H1 (cell line): ENCODE results near the gene RAD51B. TPM values are rescaled to one million over a fixed set of nuclear protein-coding genes. Genes with fewer than 3 reads are reported as not detected.

ENCODE experiments used
- CHD7 ChIP-seq: fragments of 300-600 bp; sonication (generic); IDR thresholded peaks from 2 replicates; pipeline ENCODE4 v1.7.1; 2012; ENCODE audit warnings: low read length, moderate library complexity, mild to moderate bottlenecking, inconsistent platforms; ENCODE audit not compliant: insufficient replicate concordance
- polyA plus RNA-seq, 7 experiments: library from polyadenylated mRNA; depleted of rRNA in 3 of 7; stranded (reverse) in 5 of 7; unstranded in 2 of 7; fragments of >200 nt in 5 of 7; fragments of 200-250 nt in 2 of 7; gene quantifications; 1 replicate in 5 of 7; 2 replicates in 1 of 7; 4 replicates in 1 of 7; pipeline versions ENCODE4 v1.2.1 to v1.2.3, GENCODE V29; 2011 to 2013; ENCODE audit warnings: missing spikeins in 2 of 7, mixed read lengths in 2 of 7
- total RNA-seq: library from RNA; stranded (reverse); fragmentation: NEBNext Ultra II Directional; extraction: Animal tissue kit (Norgen Biotek cat#: 25700); gene quantifications from 2 replicates; pipeline ENCODE4 v1.2.1, GENCODE V29; 2021

RAD51B gene
- total and polyA plus RNA-seq, 2 of the 8 experiments (the other 6 are each of a cell fraction or from before 2014, with no cell fraction given): 3.9 to 14.9 TPM

GRCh38 chr14:68584786-68585185, 765.2 kb downstream of the RAD51B start (continued):
- no peak for TF ChIP-seq CHD7
